Stimulated activated CD4-positive, alpha-beta T cell treated with anti-CD3 and anti-CD28 coated beads, Interleukin-15, amount 100 ng/mL, for 24 hours (primary cell): ENCODE measurements around the gene HOXA1.

Experiments used
- DNase-seq: peaks from one replicate; pipeline ENCODE4 v3.0.0-alpha.2; 2020

Gene HOXA1

GRCh38 chr7:27095897-27096767 lies at the start of gene HOXA1:
Gene HOXA1 (minus strand): TSS chr7:27096000. CDS start chr7:27095912, 88 bp downstream.
- peak; percentile 82 for DNase-seq

GRCh38 chr7:27145165-27145913 lies 49.5 kb upstream of the HOXA1 start:
- no peak for DNase-seq

GRCh38 chr7:27144781-27145164 lies 49.0 kb upstream of the HOXA1 start:
- no peak for DNase-seq

- DNase-seq: no peak
Measured at GRCh38 chr7:27143950-27144780, 48.4 kb upstream of the HOXA1 start.

GRCh38 chr7:27143023-27143949 lies 47.5 kb upstream of the HOXA1 start, which contains the start of gene HOXA5:
Gene HOXA5 (minus strand): TSS chr7:27143681. CDS start chr7:27143607, 74 bp downstream.
- no peak for DNase-seq

GRCh38 chr7:27142580-27143022 lies 46.8 kb upstream of the HOXA1 start:
- DNase-seq: no peak

GRCh38 chr7:27141923-27142579 lies 46.3 kb upstream of the HOXA1 start:
- DNase-seq: no peak

- no peak for DNase-seq
Measured at GRCh38 chr7:27141137-27141922, 45.5 kb upstream of the HOXA1 start.

GRCh38 chr7:27140126-27140857 lies 44.5 kb upstream of the HOXA1 start:
- no peak for DNase-seq

GRCh38 chr7:27139334-27140125 lies 43.7 kb upstream of the HOXA1 start:
- no peak for DNase-seq

- no peak for DNase-seq
Measured at GRCh38 chr7:27138985-27139333, 43.2 kb upstream of the HOXA1 start.

GRCh38 chr7:27138472-27138871 lies 42.7 kb upstream of the HOXA1 start:
- DNase-seq: no peak

- no peak for DNase-seq
Measured at GRCh38 chr7:27137640-27138315, 42.0 kb upstream of the HOXA1 start.

GRCh38 chr7:27134392-27134791 lies 38.6 kb upstream of the HOXA1 start:
- DNase-seq: no peak

- DNase-seq: no peak
Measured at GRCh38 chr7:27133409-27134231, 37.8 kb upstream of the HOXA1 start.

- DNase-seq: no peak
Measured at GRCh38 chr7:27132978-27133377, 37.2 kb upstream of the HOXA1 start.

- no peak for DNase-seq
Measured at GRCh38 chr7:27132214-27132613, 36.4 kb upstream of the HOXA1 start.
